HG03095 (cell line): ENCODE measurements around the gene SKIDA1.
A peak's percentile ranks its signal among the peaks of the same experiment; 100 is the strongest.

Experiments used
- ATAC-seq: cut with Tn5 transposase; IDR thresholded peaks from one replicate; pipeline ENCODE4 v1.9.1; 2021; ENCODE audit warnings: moderate library complexity; ENCODE audit not compliant: unreplicated experiment

SKIDA1 gene

DNA sequence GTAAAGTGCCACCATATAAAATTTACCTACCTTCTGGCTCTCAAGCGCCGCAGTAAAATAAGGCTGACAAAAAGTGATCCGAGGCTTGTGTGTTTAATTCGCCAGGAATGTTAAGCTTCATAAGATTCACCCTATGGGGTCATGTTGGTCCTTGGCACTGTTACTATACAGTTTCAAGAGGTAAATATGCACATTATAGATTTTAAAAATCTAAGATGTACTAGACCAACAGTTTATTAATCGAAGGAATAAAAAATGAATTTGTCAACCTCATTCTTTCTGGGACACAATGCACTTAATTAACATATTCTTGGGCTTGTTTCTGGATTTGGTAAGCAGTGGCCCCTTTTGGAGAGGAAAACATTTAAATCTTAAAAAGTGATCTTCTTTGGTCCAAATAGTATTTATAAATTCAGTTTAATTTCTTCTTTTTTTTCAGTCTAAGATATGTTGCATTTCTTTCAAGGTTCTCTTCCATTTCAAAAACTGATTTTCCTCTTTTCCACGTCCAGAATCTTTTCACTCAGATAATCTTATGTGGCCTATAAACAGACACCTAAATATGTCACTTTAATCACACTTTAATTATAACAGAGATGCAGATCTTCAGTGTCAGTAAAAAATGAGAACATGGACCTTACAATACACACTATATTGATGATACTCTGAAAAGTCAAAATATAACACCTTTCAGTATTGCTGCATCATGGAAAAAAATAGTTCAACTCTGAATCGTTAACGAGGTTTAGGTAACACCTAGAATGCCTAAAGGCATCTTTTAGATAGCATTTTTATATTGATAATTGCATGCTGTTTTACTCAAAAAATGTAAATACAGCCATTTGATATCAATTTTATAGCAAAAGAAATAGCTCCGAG, 3.8 kb upstream of the SKIDA1 start:
- ATAC-seq: no peak

DNA sequence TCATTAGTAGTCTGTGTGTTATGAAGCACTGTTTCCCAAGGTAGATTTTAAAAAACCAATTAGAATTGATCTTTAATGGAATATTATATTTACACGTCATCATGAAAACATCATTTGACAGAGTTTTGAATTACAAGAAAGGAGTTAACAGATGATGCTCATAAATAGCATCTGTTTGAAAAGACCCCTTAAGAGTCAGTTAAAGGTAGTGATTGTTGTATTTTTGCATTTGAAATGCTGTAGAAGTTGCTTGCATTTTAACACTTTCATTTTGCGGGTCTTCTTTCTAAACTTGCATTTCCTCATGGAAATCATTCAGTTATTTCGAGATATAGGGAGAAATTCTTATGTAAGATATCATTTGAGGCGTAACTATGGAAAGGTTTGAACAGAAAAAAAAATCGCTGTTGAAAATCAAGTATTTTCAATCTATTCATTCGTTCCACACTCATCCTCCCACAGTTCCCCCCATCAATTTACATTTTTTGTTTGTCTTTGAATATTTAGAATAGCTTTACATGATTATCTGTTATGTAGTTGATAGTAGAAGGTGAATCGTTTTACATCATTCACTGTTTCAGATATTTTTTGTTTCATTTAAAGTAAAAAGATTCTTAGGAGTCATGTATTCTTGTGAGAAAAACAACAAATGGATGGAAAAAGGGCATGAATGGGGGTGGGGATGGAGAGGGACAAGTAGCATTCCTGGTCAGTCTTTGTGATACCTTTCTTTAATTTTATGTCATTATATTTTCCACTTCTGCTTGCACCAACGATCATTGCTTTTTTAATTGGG, 3.0 kb upstream of the SKIDA1 start:
- no peak for ATAC-seq

DNA sequence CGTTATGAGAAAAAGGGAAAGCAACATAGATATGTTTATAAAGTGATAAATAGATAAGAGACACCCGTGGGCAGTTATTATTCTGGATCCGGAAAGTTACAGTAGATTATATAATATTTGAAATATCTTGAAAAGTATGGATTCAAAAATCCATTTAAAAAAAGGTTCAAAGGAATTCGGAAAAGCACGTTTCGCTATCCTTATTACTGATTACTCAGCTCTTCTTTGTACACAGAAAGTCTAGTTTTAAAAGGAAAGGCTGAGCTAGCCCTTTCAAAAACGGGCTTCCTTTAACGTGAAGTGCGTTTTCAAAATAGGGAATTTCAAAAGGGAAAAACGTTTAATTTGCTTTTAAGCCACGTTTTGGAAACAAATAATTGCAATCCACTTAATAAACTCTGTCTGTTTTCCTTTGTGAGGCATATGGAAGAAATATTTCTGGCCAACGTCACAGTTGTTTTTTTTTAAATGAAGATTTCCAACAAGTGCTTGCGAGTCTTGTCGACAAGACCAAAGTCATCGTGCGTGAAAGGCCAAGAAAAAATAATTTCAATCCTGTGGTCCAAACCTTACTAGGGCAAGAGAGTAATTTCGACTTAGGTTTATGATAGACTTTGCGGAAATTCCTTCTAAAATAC, 2.2 kb upstream of the SKIDA1 start:
- no peak for ATAC-seq

DNA sequence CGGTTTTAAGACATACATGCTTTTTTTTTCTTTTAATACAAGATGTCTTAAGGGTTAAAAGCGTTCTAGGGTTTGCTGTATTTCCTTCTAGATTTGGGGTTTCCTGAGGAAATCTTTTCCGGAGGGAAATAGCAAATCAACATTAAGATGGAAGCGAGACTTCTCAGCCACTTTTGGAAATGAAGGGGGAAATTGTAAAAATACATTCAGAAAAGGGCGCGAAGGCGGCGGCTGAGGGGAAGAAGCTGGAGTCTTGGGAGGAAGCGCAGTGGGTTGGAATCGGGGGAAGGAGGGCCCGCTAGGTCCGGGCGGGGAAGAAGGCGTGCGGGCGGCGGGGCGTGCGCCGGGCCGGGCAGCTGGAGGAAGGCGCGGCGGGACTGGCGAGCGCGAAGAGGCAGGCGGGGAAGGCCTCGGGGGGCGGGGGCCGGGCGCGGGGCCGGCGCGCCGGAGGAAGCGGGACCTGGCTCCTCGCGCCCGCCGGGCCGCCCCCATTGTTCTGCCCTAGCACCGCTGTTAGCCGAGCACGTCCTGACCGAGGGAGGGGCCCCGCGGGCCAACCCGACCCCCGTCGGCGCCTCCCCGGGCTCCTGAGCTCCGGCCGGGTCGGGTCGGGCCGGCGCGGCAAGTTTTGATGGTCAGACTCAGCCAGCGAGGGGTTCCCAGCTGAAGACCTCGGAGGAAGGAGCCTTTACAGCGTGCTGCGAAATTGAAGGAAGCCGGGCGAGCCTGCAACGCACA, 1.5 kb upstream of the SKIDA1 start:
- no peak for ATAC-seq

DNA sequence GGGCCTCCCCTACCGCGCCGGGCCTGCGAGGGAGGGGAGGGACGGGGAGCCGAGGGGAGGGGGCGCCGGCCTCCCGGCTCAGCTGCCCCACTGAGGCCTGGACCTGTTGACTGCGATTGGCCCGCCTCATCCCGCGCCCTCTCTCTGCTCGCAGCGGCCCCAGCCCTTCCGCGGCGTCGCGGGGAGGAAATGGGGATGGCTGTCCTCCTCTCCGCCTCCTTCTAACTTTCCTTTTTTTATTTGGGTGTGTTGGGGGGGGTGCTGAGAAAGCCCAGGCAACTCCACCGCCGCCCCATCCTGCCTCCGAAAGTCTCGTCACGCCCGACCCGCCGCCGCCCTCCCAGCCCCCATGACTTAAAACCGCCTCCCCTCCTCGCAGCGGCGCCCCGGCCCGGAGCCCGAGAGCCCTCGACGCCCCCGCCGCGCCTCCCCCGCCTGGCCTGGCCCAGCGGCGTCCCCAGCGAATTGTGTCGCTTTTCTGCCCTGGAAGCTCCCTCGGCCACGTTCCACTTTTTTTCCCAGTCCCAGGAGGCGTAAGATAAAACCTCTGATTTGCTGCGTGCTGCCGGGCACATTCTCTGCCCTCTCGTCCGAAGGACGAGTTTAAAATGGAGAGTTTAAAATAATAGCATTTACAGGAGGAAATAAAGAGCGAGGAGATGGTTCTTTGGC, 842 bp upstream of the SKIDA1 start:
- peak; percentile 21 for ATAC-seq

DNA sequence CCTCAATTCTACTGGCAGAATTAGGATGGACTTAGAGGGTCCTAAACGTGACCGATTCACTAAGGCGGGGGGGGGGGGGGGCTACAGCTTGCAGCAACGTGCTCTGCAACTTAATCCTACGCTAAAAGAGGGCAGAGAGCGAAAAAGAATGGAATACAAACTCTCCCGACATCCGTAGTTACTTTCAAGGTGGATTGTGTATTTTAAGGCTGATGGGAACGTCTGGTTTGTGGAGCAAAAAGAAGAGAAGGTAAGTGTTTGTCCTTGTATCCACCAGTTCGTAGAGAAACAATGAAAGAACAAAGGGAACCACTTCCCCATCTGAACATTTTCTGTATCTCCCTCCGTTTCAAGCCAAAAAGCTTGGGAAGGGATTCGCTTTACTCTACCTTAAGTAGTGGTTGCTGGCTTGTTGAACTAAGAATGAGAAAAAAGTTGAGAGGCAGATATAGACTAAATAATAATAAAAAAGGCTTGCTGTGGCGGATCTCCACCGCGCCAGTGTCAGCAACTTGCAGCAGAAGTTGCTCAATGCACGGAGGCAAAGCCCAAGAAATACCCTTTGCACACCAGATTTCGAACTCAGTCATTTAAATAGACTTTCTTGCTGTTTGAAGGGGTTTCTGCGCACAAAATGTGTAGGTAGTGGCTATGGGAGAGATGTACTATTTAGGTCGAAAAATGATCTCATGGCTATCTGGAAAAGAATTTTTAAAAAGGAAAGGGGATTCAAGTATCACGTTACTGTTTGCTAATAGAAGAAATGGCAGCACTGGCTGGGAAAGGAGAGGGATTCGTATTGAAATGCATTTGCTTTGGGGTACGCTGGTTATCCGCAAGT, 736 bp downstream of the SKIDA1 start:
- no peak for ATAC-seq

DNA sequence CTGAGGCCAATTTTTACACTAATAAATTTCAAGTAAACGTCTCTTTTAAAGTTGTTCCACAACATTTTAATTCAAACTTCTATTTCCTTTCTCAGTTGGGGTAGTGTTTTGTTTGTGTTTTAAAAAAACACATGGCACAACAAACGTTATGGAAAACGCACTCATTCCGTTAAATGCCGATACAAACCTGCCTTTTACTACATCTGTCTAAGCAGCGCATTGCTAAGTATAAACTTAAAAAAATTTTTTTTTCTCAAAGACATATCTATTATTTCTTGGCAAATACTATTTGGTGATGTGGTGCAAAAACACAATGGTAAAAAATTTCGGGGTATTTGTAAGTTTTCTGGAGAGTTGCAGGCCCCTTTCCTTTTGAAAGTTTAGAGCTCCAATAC, 1.4 kb downstream of the SKIDA1 start:
- no peak for ATAC-seq

DNA sequence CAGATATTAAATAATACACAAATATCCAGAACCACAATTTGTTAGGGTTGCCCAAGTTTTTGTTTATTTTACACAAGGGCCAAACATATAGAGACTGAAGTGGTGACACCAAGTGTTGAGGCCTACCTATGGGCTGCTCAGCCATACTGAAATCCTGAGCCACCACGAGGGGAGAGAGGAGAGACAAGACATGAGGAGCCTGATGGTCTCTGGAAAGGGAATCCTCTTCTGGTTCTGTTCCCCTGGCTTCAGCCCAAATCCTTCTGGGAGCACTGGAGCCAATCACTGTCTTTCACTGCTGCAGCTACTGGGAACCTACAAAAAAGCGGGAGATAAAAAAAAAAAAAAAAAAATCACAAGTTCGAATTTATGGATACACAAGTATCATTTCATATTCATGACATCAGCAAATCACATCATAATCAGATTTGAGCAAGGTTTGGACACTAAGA, 1.9 kb downstream of the SKIDA1 start:
- no peak for ATAC-seq

DNA sequence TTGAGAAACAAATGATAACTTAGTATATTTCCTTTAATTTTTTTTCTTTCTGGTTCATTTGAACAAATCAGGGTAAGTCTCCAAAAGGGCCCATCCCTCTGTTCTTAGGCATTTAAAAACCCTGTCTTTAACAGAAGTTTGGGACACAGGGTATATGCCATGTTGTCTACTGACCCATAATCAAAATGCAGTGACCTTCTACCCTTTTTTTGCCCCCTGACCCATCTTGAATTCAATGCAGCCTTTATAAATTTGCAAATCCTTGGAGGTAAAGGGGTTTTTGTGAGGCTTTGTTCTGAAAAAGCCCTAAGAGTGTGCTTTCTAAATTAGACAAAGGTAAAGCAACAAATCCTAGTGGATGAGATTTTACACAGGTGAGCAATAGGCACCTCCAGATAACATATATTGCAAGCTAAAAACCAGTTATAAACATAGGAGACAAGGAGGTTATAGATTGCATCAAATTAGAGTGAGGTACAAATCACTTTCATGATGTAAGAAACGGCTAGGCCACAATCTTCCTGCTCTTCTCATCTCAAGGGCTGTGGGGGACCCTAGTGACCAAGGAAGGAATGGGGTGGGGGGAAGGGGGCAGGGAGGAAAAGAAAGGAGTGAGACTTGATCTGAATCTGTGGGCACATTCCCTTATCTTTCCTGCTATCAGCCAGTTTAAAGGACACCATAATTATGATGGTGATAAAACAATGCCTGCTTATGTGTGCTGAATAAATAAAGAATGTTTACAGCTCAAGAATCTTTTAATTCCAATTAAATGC, 2.7 kb downstream of the SKIDA1 start:
- ATAC-seq: no peak

DNA sequence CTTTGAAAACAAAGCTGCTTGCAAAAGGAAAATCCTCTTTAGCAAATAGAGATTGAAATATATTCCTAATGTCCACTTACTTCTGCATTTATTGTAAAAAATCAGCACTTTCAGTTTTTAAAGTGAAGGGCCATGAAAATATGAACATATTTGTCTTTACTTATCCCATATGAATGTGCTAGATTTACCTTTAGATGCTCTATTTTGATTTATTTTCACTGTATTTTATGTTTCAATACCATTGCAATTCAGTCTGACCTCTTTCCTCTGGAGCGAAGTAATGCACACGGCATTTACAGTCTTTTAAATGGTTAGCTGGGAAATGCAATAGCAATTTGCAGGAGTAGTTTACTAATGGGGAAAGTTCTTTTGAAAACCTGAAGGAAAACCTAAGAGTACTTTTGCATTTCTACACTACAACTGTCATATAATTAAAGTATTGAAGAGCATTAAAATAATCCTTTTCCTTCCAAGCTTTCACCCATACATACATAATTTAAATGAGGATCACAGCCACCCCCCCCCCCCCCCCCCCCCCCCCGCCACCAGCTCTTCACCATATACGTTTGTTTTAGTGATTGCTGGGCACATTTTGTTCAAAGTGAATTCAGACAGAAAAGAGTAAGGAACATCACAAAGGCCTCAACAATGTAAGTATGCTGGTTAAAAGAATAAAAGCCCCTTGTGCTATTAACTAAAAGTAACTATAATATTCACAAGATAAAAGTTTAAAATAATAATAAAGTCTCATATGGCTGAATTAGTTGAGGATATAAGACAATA, 3.5 kb downstream of the SKIDA1 start:
- no peak for ATAC-seq

DNA sequence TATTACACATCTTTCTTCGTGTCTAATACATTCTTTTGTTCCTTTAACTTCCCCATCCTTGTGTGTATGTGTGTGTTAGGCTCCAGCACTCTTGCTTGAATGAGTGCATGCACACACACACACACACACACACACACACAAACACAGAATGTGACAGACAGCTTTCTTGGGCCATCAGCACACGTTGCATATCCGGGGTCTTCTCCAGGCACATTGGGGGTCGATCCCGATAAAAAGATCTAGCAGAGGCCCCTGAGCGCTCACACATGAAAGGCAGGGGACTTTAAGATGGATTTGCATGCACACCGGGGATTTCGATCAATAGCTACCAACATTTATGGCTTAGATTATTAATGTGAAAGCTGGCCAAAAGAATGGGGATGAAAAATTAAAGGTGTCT, 4.5 kb downstream of the SKIDA1 start:
- ATAC-seq: no peak

DNA sequence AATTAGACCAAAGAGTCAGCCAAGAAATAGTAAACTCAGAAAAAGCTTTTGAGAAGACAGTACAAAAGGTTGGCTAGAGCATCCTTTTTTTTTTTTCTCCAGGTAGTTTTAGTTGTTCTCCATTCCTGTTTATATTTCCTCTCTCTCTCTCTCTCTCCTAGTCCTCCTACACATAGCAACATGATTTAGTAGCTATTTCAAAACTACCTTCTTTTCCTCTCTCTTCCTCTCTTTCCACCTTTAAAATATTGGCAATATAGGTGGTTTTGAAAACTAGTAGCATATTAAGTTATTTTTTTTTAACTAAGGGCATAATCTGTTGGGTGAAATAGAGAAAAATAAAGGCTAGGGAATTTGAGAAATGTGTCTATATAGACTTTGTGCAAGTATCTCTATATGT, 5.0 kb downstream of the SKIDA1 start:
- no peak for ATAC-seq

DNA sequence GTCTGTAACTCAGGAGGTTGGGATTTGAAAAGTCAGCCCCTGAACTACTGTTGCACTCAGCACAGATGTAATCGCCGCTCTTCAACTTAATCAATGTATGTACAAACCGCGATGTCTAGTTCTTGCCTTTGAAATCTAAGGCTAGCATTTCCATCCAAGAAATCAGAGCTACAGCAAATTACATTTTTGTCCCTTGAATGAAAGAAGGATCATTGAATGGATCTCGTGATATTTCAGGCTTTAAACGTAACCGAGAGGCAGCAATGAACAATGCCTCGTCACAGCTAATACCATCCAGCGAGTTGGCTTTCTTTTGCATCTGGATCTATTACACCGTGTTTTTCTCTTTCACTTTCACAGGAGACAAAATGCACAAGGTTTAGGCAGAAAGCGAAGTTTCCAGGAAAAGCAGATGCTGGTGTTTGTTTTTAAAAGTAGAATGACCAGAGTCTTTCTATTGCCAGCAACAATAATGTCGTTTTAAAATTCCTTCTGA, 5.5 kb downstream of the SKIDA1 start:
- ATAC-seq: no peak

DNA sequence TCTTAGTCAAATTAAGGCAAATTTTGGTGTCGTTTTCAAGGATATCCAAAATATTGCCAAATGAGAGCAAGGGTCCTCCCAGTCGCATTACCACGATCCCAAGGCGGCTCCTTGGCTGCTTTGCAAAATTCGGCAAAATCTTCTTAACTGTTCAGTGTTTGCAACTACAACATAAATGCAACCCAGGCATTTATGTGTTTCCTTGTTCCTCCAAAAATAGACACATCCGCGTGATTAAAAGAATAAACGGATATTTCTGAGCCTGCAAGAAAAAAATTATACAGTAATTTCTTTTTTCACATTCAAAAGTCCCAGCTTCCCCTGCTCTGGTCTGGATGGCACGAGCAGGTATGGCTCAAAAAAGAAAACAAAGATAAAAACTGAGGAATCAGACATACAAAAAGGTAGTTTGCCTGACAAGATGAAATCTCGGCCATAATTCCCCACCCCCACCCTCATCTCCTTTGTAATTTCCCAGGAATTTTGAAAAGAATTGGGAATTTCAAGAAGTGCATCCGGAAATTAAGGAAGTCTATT, 6.0 kb downstream of the SKIDA1 start:
- no peak for ATAC-seq

DNA sequence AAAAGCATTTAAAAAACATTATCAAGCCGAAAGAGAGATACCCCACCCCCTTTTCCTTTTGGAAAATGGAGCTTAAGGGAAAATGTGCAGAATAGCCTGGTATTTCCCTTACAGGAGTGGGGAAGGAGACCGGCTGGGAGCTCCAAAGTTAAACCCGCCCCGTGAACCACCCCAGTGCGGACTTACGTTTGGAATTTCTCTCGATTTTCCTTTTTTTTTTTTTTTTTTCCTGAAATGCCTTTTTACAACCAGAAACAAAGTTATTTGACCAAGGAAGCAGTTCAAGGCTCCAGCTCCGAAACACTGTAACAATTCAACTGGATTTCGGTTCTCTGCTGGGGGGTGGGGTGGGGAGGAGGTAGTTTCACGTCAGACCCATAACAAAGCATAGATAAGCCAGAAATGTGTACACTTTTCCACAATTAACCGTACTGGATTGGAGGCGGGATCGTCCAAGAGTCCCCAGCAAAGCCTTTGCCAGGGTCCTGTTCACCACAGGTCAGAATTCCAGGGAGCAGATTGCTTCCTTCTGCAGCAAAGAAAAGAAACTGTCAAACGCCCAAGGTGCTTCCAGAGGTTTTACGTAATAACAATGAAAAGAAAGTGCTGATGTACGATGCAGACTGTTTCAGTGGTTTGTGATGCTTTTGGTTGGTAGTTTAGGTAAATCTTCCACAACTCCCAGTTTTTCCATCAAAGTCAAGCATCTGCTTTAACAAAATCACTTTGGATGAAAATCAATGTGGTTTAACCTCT, 6.7 kb downstream of the SKIDA1 start:
- no peak for ATAC-seq

DNA sequence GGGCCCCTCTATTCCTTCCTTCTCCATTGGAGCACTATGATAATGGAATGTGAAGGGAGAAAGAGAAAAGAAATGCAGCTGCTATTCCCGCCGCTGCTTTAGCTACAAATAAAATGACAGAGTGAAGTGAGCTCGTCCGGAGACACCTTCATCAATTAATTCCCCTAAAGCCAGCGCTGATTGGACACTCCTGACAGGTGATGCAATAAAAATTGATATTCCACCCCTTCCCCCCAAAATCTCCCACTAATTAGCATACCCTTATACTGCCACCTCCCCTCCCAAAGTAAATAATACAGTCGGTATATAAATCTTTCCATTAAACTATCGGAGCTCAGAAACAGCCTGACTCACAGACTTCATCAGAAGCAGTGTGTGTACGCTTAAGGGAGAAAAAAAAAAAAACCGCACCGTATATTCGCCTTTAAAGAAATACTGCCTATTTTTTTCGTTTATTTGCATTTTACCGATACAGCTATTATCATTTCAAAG, 7.3 kb downstream of the SKIDA1 start:
- no peak for ATAC-seq
